Measurements from ENCODE around the gene DNTT. TPM values are rescaled to one million over a fixed set of nuclear protein-coding genes. Genes with fewer than 3 reads are reported as not detected.

The DNTT gene
- total RNA-seq, 2 experiments from 2014 or later, result not detected

DNA sequence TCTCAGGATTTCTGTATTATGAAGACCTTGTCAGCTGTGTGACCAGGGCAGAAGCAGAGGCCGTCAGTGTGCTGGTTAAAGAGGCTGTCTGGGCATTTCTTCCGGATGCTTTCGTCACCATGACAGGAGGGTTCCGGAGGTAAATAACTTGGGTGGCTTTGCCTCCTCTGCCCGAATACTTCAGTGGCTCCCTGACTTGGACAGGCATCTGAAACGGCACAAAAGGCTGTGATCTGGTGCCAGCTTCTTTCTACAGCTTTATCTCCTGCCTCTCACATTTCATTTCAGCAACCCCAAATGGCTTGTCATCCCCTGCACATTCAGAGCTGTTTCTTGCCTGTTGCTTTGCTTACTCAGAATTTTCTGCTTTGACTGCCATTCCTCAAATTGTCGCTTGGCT lies 23.2 kb downstream of the DNTT start:
- H3K4me3 Mint-ChIP-seq, result no peak overlapping the region

GRCh38 chr10:96333101-96333500 lies 28.9 kb downstream of the DNTT start:
- H3K4me3 Mint-ChIP-seq, result no peak overlapping the region
- no peaks in the 10 kb centered on the region for H3K36me3 Mint-ChIP-seq
- DNase-seq, result no peak
- H3K4me1 Mint-ChIP-seq, result peaks cover 2% of the 10 kb centered on the region
- no peaks in the 10 kb centered on the region for H3K9me3 Mint-ChIP-seq (ENCODE audit: low read depth)
- CTCF ChIA-PET, result no interaction called here
- H3K27me3 Mint-ChIP-seq, result peaks cover 65% of the 10 kb centered on the region
- no peak for ATAC-seq
- H3K27ac Mint-ChIP-seq, result no peak overlapping the region

More for the DNA sequence above, 23.2 kb downstream of the DNTT start:
- Mint-ChIP-seq H3K36me3 (no peaks in the 10 kb centered on the region), H3K27ac (no peak overlapping the region), H3K9me3 (ENCODE audit: low read depth) (no peaks in the 10 kb centered on the region), H3K27me3 (peaks cover 67% of the 10 kb centered on the region), H3K4me1 (peaks cover 7% of the 10 kb centered on the region)
- DNase-seq, result no peak
- CTCF ChIA-PET, result interaction anchor here (1.2 to 1.6 kb wide), 2 partner anchors 14 to 98 kb away, joined by 3 to 4 read pairs; no protein-coding TSS in a partner anchor
- ATAC-seq, result no peak

DNA sequence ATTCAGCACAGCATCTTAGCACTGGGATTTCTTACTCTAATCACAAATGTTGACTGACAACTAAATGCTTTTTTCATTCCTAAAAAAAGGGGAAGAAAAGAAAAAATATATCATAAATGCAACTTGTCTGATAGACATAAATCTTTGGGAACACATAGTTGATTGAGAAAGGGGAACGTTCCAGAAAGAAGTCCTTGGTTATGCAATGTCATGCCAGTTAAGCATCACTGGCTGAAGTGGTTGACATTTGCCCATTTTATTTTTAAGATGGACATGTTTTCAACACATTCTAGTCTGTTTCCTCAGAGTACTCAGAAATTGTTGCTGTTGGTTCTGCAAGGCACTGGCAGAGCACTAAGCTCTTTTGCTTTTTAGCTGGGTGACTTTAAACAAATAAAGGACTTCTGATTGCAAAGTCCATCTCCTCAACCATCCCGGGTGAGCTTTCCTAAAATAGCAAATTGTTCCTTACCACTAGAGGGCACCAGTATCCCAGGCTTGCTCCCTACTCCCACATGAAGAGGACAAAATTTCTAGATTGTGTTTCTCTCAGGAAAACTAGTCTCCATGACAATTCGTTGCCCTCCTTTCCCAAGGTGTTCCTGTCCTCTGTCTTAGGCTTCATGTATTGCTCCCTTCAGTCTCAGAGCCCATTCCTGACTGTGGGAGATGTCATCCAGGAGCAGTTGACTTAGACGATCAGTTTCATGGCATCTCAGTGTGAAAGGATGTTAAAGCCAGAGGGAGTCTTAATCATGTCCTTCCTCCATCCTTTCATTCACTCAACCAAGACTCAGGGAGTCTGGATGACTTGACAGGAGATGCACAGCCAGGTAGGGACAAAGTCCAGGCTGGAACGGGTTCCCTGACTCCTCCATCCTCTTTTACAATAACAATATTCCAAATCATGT lies 30.6 kb downstream of the DNTT start:
- Mint-ChIP-seq H3K9me3 (ENCODE audit: low read depth) (no peaks in the 10 kb centered on the region), H3K4me1 (peaks cover 2% of the 10 kb centered on the region), H3K27me3 (peaks cover 61% of the 10 kb centered on the region), H3K36me3 (no peaks in the 10 kb centered on the region), H3K27ac (no peak overlapping the region), H3K4me3 (no peak overlapping the region)
- CTCF ChIA-PET, result interaction anchor here (1.1 to 1.7 kb wide), 4 partner anchors 15 to 316 kb away, joined by 3 to 6 read pairs (median 4); no protein-coding TSS in a partner anchor
- DNase-seq, result no peak
- no peak for ATAC-seq

DNA sequence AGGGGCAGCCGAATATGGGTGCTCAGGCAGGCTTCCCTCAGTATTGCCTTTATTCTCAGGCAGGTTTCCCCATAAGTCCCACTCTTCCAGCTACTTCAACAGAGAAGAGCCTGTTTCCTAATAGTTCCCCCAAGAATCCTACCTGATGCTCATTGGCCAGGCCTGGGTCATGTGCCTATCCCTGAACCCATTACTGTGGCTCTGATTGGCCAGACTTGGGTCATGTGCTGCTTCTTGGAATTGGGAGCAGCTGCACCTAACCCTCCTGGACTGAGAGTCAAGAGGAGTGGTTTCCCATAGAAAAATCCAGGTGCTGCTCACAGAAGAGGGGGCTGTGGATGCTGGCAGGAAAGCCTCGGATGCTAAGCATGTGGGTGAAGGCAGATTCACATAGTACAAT lies 32.9 kb downstream of the DNTT start:
- Mint-ChIP-seq H3K4me3 (no peak overlapping the region), H3K4me1 (peaks cover 8% of the 10 kb centered on the region), H3K27me3 (peaks cover 54% of the 10 kb centered on the region), H3K36me3 (no peaks in the 10 kb centered on the region), H3K27ac (no peak overlapping the region), H3K9me3 (ENCODE audit: low read depth) (no peaks in the 10 kb centered on the region)
- no peak for DNase-seq
- CTCF ChIA-PET, result interaction anchor here (1.6 to 1.9 kb wide), 2 partner anchors 108 to 319 kb away, joined by 6 to 9 read pairs; no protein-coding TSS in a partner anchor
- ATAC-seq, result no peak

- peaks cover 6% of the 10 kb centered on the region for H3K4me1 Mint-ChIP-seq
- CTCF ChIA-PET, result interaction anchor here (0.7 to 1.5 kb wide), 2 partner anchors 109 to 645 kb away, joined by 3 read pairs; partner anchors contain the start of gene TCTN3
- DNase-seq (no peak), ATAC-seq (no peak)
- H3K9me3 Mint-ChIP-seq (ENCODE audit: low read depth), result no peaks in the 10 kb centered on the region
- H3K36me3 Mint-ChIP-seq, result no peaks in the 10 kb centered on the region
- H3K27me3 Mint-ChIP-seq, result peaks cover 50% of the 10 kb centered on the region
- H3K4me3 Mint-ChIP-seq, result no peak overlapping the region
- H3K27ac Mint-ChIP-seq, result no peak overlapping the region
Observed at GRCh38 chr10:96338279-96338925, 34.2 kb downstream of the DNTT start.

DNA sequence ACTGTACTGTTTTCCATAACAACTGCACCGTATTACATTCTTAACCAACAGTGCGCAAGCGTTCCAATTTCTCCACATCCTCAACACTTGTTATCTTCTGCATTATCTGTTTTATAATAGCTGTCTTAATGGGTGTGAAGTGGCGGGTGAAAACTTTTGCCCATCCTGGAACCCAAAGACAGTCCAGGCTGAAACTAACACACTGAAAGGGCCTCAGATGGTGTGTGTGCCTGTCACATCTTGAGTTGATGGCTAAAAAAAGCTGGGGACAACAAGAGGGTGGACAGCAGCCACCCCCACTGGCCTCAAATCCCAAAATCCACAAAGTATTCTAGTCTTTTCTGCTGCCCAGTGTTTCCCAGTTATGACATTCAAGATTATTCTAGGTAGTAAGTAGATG lies 35.1 kb downstream of the DNTT start:
- CTCF ChIA-PET, result interaction anchor here (0.6 to 3.6 kb wide), 5 partner anchors 48 to 323 kb away, joined by 3 to 18 read pairs (median 4); no protein-coding TSS in a partner anchor
- H3K4me1 Mint-ChIP-seq, result peaks cover 6% of the 10 kb centered on the region
- ATAC-seq (no peak), DNase-seq (no peak)
- H3K36me3 Mint-ChIP-seq, result peaks cover 2% of the 10 kb centered on the region
- no peaks in the 10 kb centered on the region for H3K9me3 Mint-ChIP-seq (ENCODE audit: low read depth)
- H3K27ac Mint-ChIP-seq, result no peak overlapping the region
- peaks cover 43% of the 10 kb centered on the region for H3K27me3 Mint-ChIP-seq
- H3K4me3 Mint-ChIP-seq, result no peak overlapping the region

DNA sequence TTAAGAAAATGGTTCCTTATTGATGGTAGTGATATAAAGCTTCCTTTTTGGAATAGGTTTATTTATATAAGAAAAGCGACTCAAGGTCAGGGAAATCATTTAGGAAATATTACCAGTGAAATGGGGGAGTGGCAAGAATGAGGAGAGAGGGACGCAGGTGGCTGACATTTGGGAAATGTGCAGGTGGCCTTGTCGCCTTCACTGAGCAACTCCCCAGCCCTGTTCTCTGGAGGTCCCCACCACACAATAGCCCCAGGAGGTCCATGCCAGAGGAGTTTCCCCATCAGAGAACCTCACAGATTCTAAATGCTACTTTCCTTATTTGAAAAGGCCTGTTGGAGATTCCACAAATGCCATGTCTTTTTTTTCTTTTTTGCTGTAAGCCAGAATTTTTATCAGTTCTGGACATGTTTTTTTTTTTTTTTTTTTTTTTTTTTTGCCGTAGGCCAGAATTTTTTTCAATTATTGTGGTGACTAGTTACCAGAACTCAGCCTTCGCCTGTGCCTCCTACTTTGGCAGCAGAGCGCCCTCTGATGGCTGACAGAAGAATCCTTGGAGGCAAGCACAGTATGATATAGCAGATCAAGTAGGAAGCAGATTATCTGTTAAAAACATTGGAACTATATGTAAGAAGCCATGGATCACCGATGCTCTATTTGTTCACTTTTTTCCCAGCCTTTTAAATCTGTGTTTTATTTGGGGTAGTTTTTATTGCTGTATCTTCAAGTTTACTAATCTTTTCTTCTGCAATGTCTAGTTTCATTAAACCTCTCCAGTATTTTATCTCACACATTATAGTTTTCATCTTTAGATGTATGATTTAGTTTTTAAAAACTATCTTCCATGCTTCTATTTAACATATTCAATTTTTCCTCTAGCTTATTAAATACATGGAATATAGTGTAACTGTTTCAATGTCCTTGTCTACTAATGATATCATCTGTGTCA lies 36.0 kb downstream of the DNTT start:
- H3K27me3 Mint-ChIP-seq, result peaks cover 39% of the 10 kb centered on the region
- ATAC-seq (peak; percentile 73), DNase-seq (peak; percentile 73)
- H3K9me3 Mint-ChIP-seq (ENCODE audit: low read depth), result no peaks in the 10 kb centered on the region
- no peak overlapping the region for H3K4me3 Mint-ChIP-seq
- peaks cover 2% of the 10 kb centered on the region for H3K36me3 Mint-ChIP-seq
- CTCF ChIA-PET, result interaction anchor here (0.6 to 3.6 kb wide), 9 partner anchors 13 to 324 kb away, joined by 3 to 18 read pairs (median 3); no protein-coding TSS in a partner anchor
- no peak overlapping the region for H3K27ac Mint-ChIP-seq
- H3K4me1 Mint-ChIP-seq, result peaks cover 6% of the 10 kb centered on the region

DNA sequence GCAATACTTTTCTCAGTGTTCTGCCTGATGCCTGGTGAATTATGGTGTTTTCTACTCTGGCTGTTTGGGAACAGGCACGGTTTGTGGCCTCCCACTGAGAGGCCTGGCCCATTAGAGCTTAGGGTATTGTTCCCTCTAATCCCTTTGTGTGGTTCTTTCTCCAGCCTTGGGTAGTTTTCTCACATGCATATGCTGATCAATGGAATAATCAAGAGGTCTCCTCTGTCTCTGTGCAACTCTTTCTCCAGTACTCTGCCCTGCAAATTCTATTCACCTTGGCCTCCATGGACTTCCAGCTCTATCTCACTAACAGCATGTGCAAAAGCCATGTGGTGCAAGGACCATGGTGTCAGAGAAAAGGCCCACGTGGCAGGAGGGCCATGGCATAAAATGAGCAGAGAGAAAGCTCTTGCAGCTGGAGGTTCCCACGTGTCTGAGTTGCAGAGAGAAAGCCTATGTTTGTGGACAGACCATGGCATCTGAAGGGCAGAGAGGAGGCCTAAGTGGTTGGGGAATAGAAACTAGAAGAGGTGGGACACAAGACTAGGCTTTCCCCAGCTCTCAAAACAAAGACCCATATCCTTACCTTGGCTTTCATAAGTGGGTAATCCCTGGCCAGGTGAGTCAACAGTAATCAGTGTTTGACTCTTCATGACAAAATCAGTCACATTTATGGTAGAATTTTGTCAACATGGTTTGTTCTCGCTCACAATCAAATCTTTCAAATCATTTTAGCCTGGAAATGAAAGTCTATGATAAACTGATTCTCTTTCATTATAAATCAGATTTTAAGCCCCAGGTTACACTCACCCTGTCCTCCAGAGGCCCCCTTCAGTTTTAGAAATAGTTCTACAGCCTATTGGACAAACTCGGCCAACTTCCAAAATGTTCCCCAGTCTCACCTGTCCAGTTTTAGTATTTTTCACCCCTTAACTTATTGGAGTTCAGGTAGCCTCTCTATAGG lies 37.3 kb downstream of the DNTT start:
- H3K27me3 Mint-ChIP-seq, result peaks cover 39% of the 10 kb centered on the region
- H3K4me3 Mint-ChIP-seq, result no peak overlapping the region
- CTCF ChIA-PET, result interaction anchor here (1.0 to 3.6 kb wide), 7 partner anchors 15 to 326 kb away, joined by 3 to 18 read pairs (median 3); no protein-coding TSS in a partner anchor
- peak; percentile 20 for ATAC-seq
- H3K36me3 Mint-ChIP-seq, result peaks cover 2% of the 10 kb centered on the region
- H3K4me1 Mint-ChIP-seq, result peaks cover 6% of the 10 kb centered on the region
- peaks cover 5% of the 10 kb centered on the region for H3K9me3 Mint-ChIP-seq (ENCODE audit: low read depth)
- no peak for DNase-seq
- H3K27ac Mint-ChIP-seq, result no peak overlapping the region

GRCh38 chr10:96342402-96342801 lies 38.2 kb downstream of the DNTT start:
- Mint-ChIP-seq H3K27ac (no peak overlapping the region), H3K9me3 (ENCODE audit: low read depth) (peaks cover 5% of the 10 kb centered on the region), H3K27me3 (peaks cover 40% of the 10 kb centered on the region), H3K4me1 (peaks cover 6% of the 10 kb centered on the region), H3K36me3 (peaks cover 2% of the 10 kb centered on the region), H3K4me3 (no peak overlapping the region)
- ATAC-seq, result no peak
- CTCF ChIA-PET, result interaction anchor here (3.1 to 3.6 kb wide), 2 partner anchors 113 to 327 kb away, joined by 15 to 18 read pairs; no protein-coding TSS in a partner anchor
- no peak for DNase-seq

DNA sequence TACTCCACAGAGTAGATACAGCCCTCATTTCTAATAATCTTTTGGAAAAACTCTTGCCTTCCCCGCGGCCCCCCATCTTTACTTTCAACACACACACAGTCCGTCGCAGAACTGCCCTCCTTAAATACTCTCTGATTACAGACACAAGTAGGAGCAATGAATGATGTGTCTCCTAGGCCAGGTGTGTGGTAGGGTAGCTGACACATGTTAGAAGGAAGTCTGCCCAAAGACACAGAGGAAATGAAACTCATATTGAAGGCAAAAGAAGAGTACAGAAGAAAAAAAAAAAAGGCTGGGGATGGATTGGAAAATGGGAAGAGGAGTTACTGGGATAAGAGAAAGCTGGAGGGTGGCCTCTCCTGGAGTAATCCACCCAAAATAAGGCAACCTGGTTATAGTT lies 39.9 kb downstream of the DNTT start:
- peaks cover 5% of the 10 kb centered on the region for H3K9me3 Mint-ChIP-seq (ENCODE audit: low read depth)
- no peak for ATAC-seq
- no peak overlapping the region for H3K4me3 Mint-ChIP-seq
- H3K27ac Mint-ChIP-seq, result no peak overlapping the region
- CTCF ChIA-PET, result interaction anchor here (0.6 kb wide), 1 partner anchor 327 kb away, joined by 3 read pairs; no protein-coding TSS in a partner anchor
- no peak for DNase-seq
- peaks cover 6% of the 10 kb centered on the region for H3K4me1 Mint-ChIP-seq
- H3K36me3 Mint-ChIP-seq, result peaks cover 2% of the 10 kb centered on the region
- peaks cover 41% of the 10 kb centered on the region for H3K27me3 Mint-ChIP-seq

- Mint-ChIP-seq H3K4me3 (no peak overlapping the region), H3K4me1 (peaks cover 6% of the 10 kb centered on the region), H3K36me3 (peaks cover 2% of the 10 kb centered on the region), H3K27ac (no peak overlapping the region), H3K9me3 (ENCODE audit: low read depth) (peaks cover 5% of the 10 kb centered on the region), H3K27me3 (peaks cover 41% of the 10 kb centered on the region)
- CTCF ChIA-PET, result no interaction called here
- ATAC-seq, result no peak
- no peak for DNase-seq
Observed at GRCh38 chr10:96345222-96345621, 41.0 kb downstream of the DNTT start.

Measured in activated CD8-positive, alpha-beta memory T cell treated with anti-CD3 and anti-CD28 coated beads, Interleukin-2, amount 10 ng/mL, durations not matched to agents 7 days and 5 days (primary cell).